IPS-18a (cell line): ENCODE data around the gene SNX32.

Experiments
- H3K27ac ChIP-seq: one replicate; pipeline ENCODE4 v1.5.1; 2013; ENCODE audit warnings: low read length
- H3K27me3 ChIP-seq: one replicate; pipeline ENCODE4 v1.6.1; 2013; ENCODE audit warnings: mild to moderate bottlenecking, low read length; ENCODE audit not compliant: control insufficient read depth, insufficient read depth
- H3K36me3 ChIP-seq: one replicate; pipeline ENCODE4 v1.6.1; 2013; ENCODE audit warnings: low read depth, low read length; ENCODE audit not compliant: control insufficient read depth
- H3K4me1 ChIP-seq: one replicate; pipeline ENCODE4 v1.6.1; 2013; ENCODE audit warnings: low read depth, low read length; ENCODE audit not compliant: control insufficient read depth
- H3K4me3 ChIP-seq: one replicate; pipeline ENCODE4 v1.5.1; 2013; ENCODE audit warnings: low read length
- H3K9ac ChIP-seq: one replicate; pipeline ENCODE4 v1.6.1; 2013; ENCODE audit warnings: mild to moderate bottlenecking, low read length, moderate library complexity
- H3K9me3 ChIP-seq: one replicate; pipeline ENCODE4 v1.6.1; 2013; ENCODE audit warnings: low read depth, low read length; ENCODE audit not compliant: control insufficient read depth

SNX32 gene

GRCh38 chr11:65854852-65855837 lies 21.4 kb downstream of the SNX32 start:
- no peak overlapping the region for H3K9ac ChIP-seq
- no peaks in the 10 kb centered on the region for H3K9me3 ChIP-seq
- H3K4me3 ChIP-seq: no peak overlapping the region
- peaks cover 4% of the 10 kb centered on the region for H3K4me1 ChIP-seq
- H3K27ac ChIP-seq: no peak overlapping the region
- peaks cover 35% of the 10 kb centered on the region for H3K36me3 ChIP-seq
- H3K27me3 ChIP-seq: no peaks in the 10 kb centered on the region

GRCh38 chr11:65855927-65856363 lies 22.2 kb downstream of the SNX32 start:
- H3K4me3 ChIP-seq: peak overlapping the region; percentile 96
- no peak overlapping the region for H3K27ac ChIP-seq
- H3K9ac ChIP-seq: peak overlapping the region; percentile 84
- H3K4me1 ChIP-seq: peaks cover 4% of the 10 kb centered on the region
- no peaks in the 10 kb centered on the region for H3K9me3 ChIP-seq
- H3K36me3 ChIP-seq: peaks cover 35% of the 10 kb centered on the region
- no peaks in the 10 kb centered on the region for H3K27me3 ChIP-seq

- Histone ChIP-seq H3K4me1 (peaks cover 4% of the 10 kb centered on the region), H3K36me3 (peaks cover 31% of the 10 kb centered on the region), H3K9ac (peak overlapping the region; percentile 84), H3K9me3 (no peaks in the 10 kb centered on the region), H3K27me3 (no peaks in the 10 kb centered on the region), H3K4me3 (peak overlapping the region; percentile 96), H3K27ac (peak overlapping the region; percentile 12)
Observed at GRCh38 chr11:65856689-65857499, 23.1 kb downstream of the SNX32 start.

GRCh38 chr11:65857500-65857852 lies 23.7 kb downstream of the SNX32 start:
- no peaks in the 10 kb centered on the region for H3K27me3 ChIP-seq
- H3K36me3 ChIP-seq: peaks cover 33% of the 10 kb centered on the region
- peak overlapping the region; percentile 84 for H3K9ac ChIP-seq
- H3K27ac ChIP-seq: peak overlapping the region; percentile 12
- H3K4me1 ChIP-seq: peaks cover 4% of the 10 kb centered on the region
- H3K4me3 ChIP-seq: peak overlapping the region; percentile 96
- H3K9me3 ChIP-seq: no peaks in the 10 kb centered on the region

DNA sequence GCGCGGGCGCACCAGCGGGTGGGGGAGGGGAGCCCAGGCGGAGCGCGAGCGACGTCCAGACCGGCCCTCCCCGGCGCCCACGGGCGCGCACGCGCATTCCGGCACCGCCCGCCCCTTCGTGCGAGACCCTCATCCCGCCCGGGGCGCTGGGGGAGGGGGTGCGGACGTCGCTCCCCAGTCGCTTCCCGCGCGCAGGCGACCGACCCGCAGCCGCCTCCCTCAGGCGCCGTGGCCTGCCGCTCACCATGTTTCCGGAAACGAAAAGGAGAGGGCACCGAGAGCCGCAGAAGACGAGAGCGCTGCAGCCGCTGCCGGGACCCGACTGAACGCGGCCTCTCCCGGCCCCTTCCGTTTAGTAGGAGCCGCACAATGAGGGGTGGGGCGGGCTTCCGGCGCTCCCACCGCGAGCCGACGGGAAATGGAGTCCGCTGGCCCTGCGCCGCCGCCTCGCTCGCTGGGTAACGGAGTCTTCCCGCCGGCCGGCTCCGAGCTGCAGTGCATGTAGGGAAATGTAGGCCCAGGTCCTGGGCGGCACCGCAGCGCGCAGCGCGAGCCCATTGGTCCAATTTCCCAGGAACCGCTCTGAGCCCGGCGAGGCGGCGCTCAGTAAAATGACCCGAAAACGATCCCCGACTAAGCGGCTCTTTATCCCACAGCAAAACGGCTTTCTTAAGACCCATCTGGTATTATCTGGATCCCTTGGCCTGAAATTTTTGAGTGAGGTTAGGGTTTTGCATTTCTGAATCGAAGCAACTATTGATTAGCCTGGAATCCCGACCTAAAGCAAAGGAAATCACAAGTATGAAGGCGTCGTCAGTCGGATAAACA lies 24.3 kb downstream of the SNX32 start, which contains the start of gene CFL1:
CFL1 (minus strand) TSS at position 328 of the 828 bp plus-strand sequence; CDS start at position 247, 81 bp downstream.
- Histone ChIP-seq H3K4me3 (peak within 1 kb of the TSS; percentile 96), H3K27ac (peak within 1 kb of the TSS; percentile 94), H3K4me1 (peaks cover 4% of the 10 kb centered on the region), H3K27me3 (no peaks in the 10 kb centered on the region), H3K9me3 (no peaks in the 10 kb centered on the region), H3K36me3 (peaks cover 34% of the 10 kb centered on the region), H3K9ac (peak within 1 kb of the TSS; percentile 93)

DNA sequence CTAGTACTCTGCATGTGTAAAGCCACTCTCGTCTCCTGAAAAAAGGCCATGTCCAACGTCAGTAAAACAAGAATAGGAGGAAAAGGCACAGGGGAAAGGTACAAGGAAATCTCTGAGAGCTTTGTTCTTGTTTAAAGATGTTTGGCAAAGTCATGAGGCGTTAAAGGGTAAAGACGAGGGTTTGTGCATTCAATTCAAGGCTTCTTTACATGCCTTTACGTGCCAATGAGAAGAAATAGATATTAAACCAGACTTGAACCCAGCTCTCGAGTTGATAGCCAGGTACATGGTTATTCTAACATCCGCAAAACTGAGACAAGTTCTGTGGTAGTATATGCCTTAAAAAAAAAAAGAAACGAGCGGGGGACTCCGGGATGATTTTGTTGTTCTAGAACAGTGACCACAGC lies 24.9 kb downstream of the SNX32 start:
- Histone ChIP-seq H3K9me3 (no peaks in the 10 kb centered on the region), H3K9ac (peak overlapping the region; percentile 93), H3K4me1 (peaks cover 4% of the 10 kb centered on the region), H3K27ac (peak overlapping the region; percentile 94), H3K4me3 (peak overlapping the region; percentile 96), H3K27me3 (no peaks in the 10 kb centered on the region), H3K36me3 (peaks cover 32% of the 10 kb centered on the region)

- Histone ChIP-seq H3K4me1 (peaks cover 4% of the 10 kb centered on the region), H3K36me3 (peaks cover 32% of the 10 kb centered on the region), H3K27me3 (no peaks in the 10 kb centered on the region), H3K27ac (peak overlapping the region; percentile 94), H3K4me3 (peak overlapping the region; percentile 96), H3K9ac (peak overlapping the region; percentile 93), H3K9me3 (no peaks in the 10 kb centered on the region)
Observed at GRCh38 chr11:65859095-65859811, 25.5 kb downstream of the SNX32 start.

GRCh38 chr11:65859812-65860277 lies 26.1 kb downstream of the SNX32 start:
- Histone ChIP-seq H3K4me1 (peaks cover 4% of the 10 kb centered on the region), H3K36me3 (peaks cover 31% of the 10 kb centered on the region)

GRCh38 chr11:65860278-65861164 lies 26.8 kb downstream of the SNX32 start, which contains the start of gene MUS81:
MUS81 (plus strand) TSS chr11:65860433; CDS start chr11:65860754, 321 bp downstream.
- Histone ChIP-seq H3K4me1 (peaks cover 4% of the 10 kb centered on the region), H3K9me3 (no peaks in the 10 kb centered on the region), H3K27ac (peak within 1 kb of the TSS; percentile 93), H3K27me3 (no peaks in the 10 kb centered on the region), H3K4me3 (peak within 1 kb of the TSS; percentile 86), H3K9ac (peak within 1 kb of the TSS; percentile 86), H3K36me3 (peaks cover 31% of the 10 kb centered on the region)

More at GRCh38 chr11:65859812-65860277, 26.1 kb downstream of the SNX32 start:
- Histone ChIP-seq H3K4me3 (peak overlapping the region; percentile 86), H3K9ac (peak overlapping the region; percentile 86), H3K9me3 (no peaks in the 10 kb centered on the region), H3K27me3 (no peaks in the 10 kb centered on the region), H3K27ac (peak overlapping the region; percentile 93)
